ENCODE measurements around the gene PRR5L. TPM values are rescaled to one million over a fixed set of nuclear protein-coding genes. Genes with fewer than 3 reads are reported as not detected.
A peak's percentile ranks its signal among the peaks of the same experiment; 100 is the strongest.

PRR5L gene
- total RNA-seq, 1 donor from 2014 or later, result 103 TPM

- Mint-ChIP-seq H3K36me3 (ENCODE audit: unreplicated experiment) (no peaks in the 10 kb centered on the region), H3K27me3 (ENCODE audit: unreplicated experiment) (no peaks in the 10 kb centered on the region), H3K4me3 (ENCODE audit: unreplicated experiment) (no peak overlapping the region), H3K27ac (ENCODE audit: unreplicated experiment) (peak overlapping the region; percentile 14), H3K4me1 (ENCODE audit: unreplicated experiment) (peaks cover 86% of the 10 kb centered on the region), H3K9me3 (ENCODE audit: unreplicated experiment) (no peaks in the 10 kb centered on the region)
- DNase-seq (ENCODE audit: extremely low spot score, unreplicated experiment), result no peak
- TF ChIP-seq CTCF (IDR thresholded peaks at IDR 0.05), result no peak
These were observed 61.7 kb downstream of the PRR5L start for GRCh38 chr11:36357831-36358230.

GRCh38 chr11:36358436-36358835 is 62.3 kb downstream of the PRR5L start:
- Mint-ChIP-seq H3K27me3 (ENCODE audit: unreplicated experiment) (no peaks in the 10 kb centered on the region), H3K9me3 (ENCODE audit: unreplicated experiment) (no peaks in the 10 kb centered on the region), H3K36me3 (ENCODE audit: unreplicated experiment) (no peaks in the 10 kb centered on the region), H3K4me3 (ENCODE audit: unreplicated experiment) (no peak overlapping the region), H3K27ac (ENCODE audit: unreplicated experiment) (peak overlapping the region; percentile 6), H3K4me1 (ENCODE audit: unreplicated experiment) (peaks cover 86% of the 10 kb centered on the region)
- no peak for DNase-seq (ENCODE audit: extremely low spot score, unreplicated experiment)
- no peak for TF ChIP-seq CTCF (IDR thresholded peaks at IDR 0.05)

GRCh38 chr11:36360318-36360717 is 64.2 kb downstream of the PRR5L start:
- Mint-ChIP-seq H3K27me3 (ENCODE audit: unreplicated experiment) (no peaks in the 10 kb centered on the region), H3K4me1 (ENCODE audit: unreplicated experiment) (peaks cover 80% of the 10 kb centered on the region), H3K4me3 (ENCODE audit: unreplicated experiment) (no peak overlapping the region), H3K36me3 (ENCODE audit: unreplicated experiment) (no peaks in the 10 kb centered on the region), H3K9me3 (ENCODE audit: unreplicated experiment) (no peaks in the 10 kb centered on the region), H3K27ac (ENCODE audit: unreplicated experiment) (peak overlapping the region; percentile 99)
- no peak for TF ChIP-seq CTCF (IDR thresholded peaks at IDR 0.05)
- no peak for DNase-seq (ENCODE audit: extremely low spot score, unreplicated experiment)

GRCh38 chr11:36360826-36361415 is 64.8 kb downstream of the PRR5L start:
- peaks cover 82% of the 10 kb centered on the region for H3K4me1 Mint-ChIP-seq (ENCODE audit: unreplicated experiment)
- no peaks in the 10 kb centered on the region for H3K27me3 Mint-ChIP-seq (ENCODE audit: unreplicated experiment)
- no peaks in the 10 kb centered on the region for H3K9me3 Mint-ChIP-seq (ENCODE audit: unreplicated experiment)
- H3K4me3 Mint-ChIP-seq (ENCODE audit: unreplicated experiment), result peak overlapping the region; percentile 61
- peak overlapping the region; percentile 99 for H3K27ac Mint-ChIP-seq (ENCODE audit: unreplicated experiment)
- no peaks in the 10 kb centered on the region for H3K36me3 Mint-ChIP-seq (ENCODE audit: unreplicated experiment)
- no peak for DNase-seq (ENCODE audit: extremely low spot score, unreplicated experiment)
- no peak for TF ChIP-seq CTCF (IDR thresholded peaks at IDR 0.05)

GRCh38 chr11:36361472-36361871 is 65.4 kb downstream of the PRR5L start:
- H3K9me3 Mint-ChIP-seq (ENCODE audit: unreplicated experiment), result no peaks in the 10 kb centered on the region
- peaks cover 80% of the 10 kb centered on the region for H3K4me1 Mint-ChIP-seq (ENCODE audit: unreplicated experiment)
- H3K27ac Mint-ChIP-seq (ENCODE audit: unreplicated experiment), result peak overlapping the region; percentile 99
- H3K27me3 Mint-ChIP-seq (ENCODE audit: unreplicated experiment), result no peaks in the 10 kb centered on the region
- H3K36me3 Mint-ChIP-seq (ENCODE audit: unreplicated experiment), result no peaks in the 10 kb centered on the region
- no peak for TF ChIP-seq CTCF (IDR thresholded peaks at IDR 0.05)
- peak overlapping the region; percentile 69 for H3K4me3 Mint-ChIP-seq (ENCODE audit: unreplicated experiment)
- DNase-seq (ENCODE audit: extremely low spot score, unreplicated experiment), result no peak
